MM.1S (cell line): ENCODE measurements around the gene FAM76A.

Experiments
- EZH2 ChIP-seq: fragments of 300-600 bp; sonication (generic); optimal IDR thresholded peaks from 2 replicates; pipeline ENCODE3; 2017; ENCODE audit warnings: low read depth, mild to moderate bottlenecking, antibody characterized with exemption, low read length, mixed read lengths
- TF ChIP-seq, protein P1 (sequence below): fragments of 300-600 bp; sonication (generic); IDR thresholded peaks from 2 replicates; pipeline ENCODE4 v1.5.1; 2016; ENCODE audit warnings: antibody characterized with exemption, low read length, mixed read lengths

DNA sequence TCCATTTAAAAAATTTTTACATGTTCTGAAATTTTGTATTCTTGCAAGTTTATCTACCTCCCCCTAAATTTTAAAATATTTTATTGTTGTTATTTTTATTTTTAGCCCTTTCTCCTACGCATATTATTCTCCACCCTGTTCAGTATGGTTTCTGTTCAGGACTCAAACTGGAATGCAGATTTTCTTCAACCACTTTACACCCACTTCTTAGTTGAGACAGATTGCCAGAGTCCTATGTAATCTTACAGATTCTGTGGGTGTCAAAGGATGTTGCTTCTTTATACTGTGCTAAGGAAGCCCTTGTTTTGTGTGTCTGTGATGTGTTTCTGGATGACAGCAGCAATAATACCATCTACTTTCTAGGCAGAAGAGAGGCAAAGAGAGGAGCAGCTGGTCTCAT is 84.1 kb downstream of the FAM76A start:
- TF ChIP-seq, protein P1, sequence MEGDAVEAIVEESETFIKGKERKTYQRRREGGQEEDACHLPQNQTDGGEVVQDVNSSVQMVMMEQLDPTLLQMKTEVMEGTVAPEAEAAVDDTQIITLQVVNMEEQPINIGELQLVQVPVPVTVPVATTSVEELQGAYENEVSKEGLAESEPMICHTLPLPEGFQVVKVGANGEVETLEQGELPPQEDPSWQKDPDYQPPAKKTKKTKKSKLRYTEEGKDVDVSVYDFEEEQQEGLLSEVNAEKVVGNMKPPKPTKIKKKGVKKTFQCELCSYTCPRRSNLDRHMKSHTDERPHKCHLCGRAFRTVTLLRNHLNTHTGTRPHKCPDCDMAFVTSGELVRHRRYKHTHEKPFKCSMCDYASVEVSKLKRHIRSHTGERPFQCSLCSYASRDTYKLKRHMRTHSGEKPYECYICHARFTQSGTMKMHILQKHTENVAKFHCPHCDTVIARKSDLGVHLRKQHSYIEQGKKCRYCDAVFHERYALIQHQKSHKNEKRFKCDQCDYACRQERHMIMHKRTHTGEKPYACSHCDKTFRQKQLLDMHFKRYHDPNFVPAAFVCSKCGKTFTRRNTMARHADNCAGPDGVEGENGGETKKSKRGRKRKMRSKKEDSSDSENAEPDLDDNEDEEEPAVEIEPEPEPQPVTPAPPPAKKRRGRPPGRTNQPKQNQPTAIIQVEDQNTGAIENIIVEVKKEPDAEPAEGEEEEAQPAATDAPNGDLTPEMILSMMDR = no peak
- TF ChIP-seq EZH2 = no peak
